CD4-positive, CD25-positive, alpha-beta regulatory T cell (primary cell): ENCODE data around the gene QPRT. TPM values are rescaled to one million over a fixed set of nuclear protein-coding genes. Genes with fewer than 3 reads are reported as not detected.
A peak's percentile ranks its signal among the peaks of the same experiment; 100 is the strongest.
"Not testable (repeated sequence)": the region's sequence is repeated elsewhere in the genome, so short reads cannot be mapped to it uniquely, and the experiment has no call there.

Experiments used
- ATAC-seq, 2 donors: fragments of 150-1000 bp; cut with Tn5 transposase; one replicate each; pipeline ENCODE4 v1.10.0; 2021; ENCODE audit warnings: low read depth in 2 of 2, moderate number of reproducible peaks in 2 of 2, moderate library complexity in 1 of 2
- DNase-seq, 3 donors: peaks; one replicate each; pipeline versions ENCODE4 v3.0.0 to v3.0.0-alpha.2; 2012 to 2022; ENCODE audit warnings: mixed read lengths in 1 of 3
- H3K27ac ChIP-seq: one replicate; pipeline ENCODE4 v1.7.0; 2013; ENCODE audit warnings: mild to moderate bottlenecking, low read length; ENCODE audit not compliant: insufficient read depth, poor library complexity, severe bottlenecking
- H3K27me3 ChIP-seq: one replicate; pipeline ENCODE4 v1.7.0; 2013; ENCODE audit warnings: low read length; ENCODE audit not compliant: control insufficient read depth, insufficient read depth
- H3K36me3 ChIP-seq: one replicate; pipeline ENCODE4 v1.7.0; 2013; ENCODE audit warnings: mild to moderate bottlenecking, low read length, moderate library complexity; ENCODE audit not compliant: control insufficient read depth, insufficient read depth
- H3K4me1 ChIP-seq: 2 replicates; pipeline ENCODE4 v1.7.0; 2013; ENCODE audit warnings: mild to moderate bottlenecking, low read length; ENCODE audit not compliant: insufficient read depth, control insufficient read depth, poor library complexity, severe bottlenecking
- H3K4me3 ChIP-seq: one replicate; pipeline ENCODE4 v1.7.0; 2013; ENCODE audit warnings: low read depth, mild to moderate bottlenecking, low read length, moderate library complexity
- H3K9me3 ChIP-seq, 2 experiments: 1 replicate in 1 of 2; 2 replicates in 1 of 2; pipeline ENCODE4 v1.7.0; 2013; ENCODE audit warnings: low read length in 2 of 2, mild to moderate bottlenecking in 1 of 2, moderate library complexity in 1 of 2; ENCODE audit not compliant: control insufficient read depth in 2 of 2
- H3K27ac Mint-ChIP-seq, 3 donors: one replicate each; pipeline ENCODE4 v1.8.0; 2020 to 2022; ENCODE audit warnings: mild to moderate bottlenecking in 3 of 3, mixed read lengths in 3 of 3, moderate library complexity in 2 of 3
- H3K27me3 Mint-ChIP-seq: one replicate; pipeline ENCODE4 v1.8.0; 2022; ENCODE audit warnings: mild to moderate bottlenecking, mixed read lengths
- H3K36me3 Mint-ChIP-seq: one replicate; pipeline ENCODE4 v1.8.0; 2020; ENCODE audit warnings: mixed read lengths
- H3K4me1 Mint-ChIP-seq, 4 donors: one replicate each; pipeline ENCODE4 v1.8.0; 2020 to 2022; ENCODE audit warnings: mixed read lengths in 4 of 4, mild to moderate bottlenecking in 1 of 4
- H3K4me3 Mint-ChIP-seq, 4 donors: one replicate each; pipeline ENCODE4 v1.8.0; 2020 to 2022; ENCODE audit warnings: mild to moderate bottlenecking in 4 of 4, mixed read lengths in 4 of 4, moderate library complexity in 3 of 4
- H3K9me3 Mint-ChIP-seq, 7 donors: one replicate each; pipeline ENCODE4 v1.8.0; 2020 to 2022; ENCODE audit warnings: mixed read lengths in 7 of 7, mild to moderate bottlenecking in 3 of 7, moderate library complexity in 2 of 7
- polyA plus RNA-seq, 4 donors: library from polyadenylated mRNA; unstranded; fragments of 300-500 nt; fragmentation: Illumina TruSeq; gene quantifications; one replicate each; pipeline ENCODE4 v1.2.3, GENCODE V29; 2021
- total RNA-seq: library from RNA; stranded (reverse); gene quantifications from one replicate; pipeline ENCODE4 v1.2.3, GENCODE V29; 2022

Gene QPRT
- total and polyA plus RNA-seq, 5 donors from 2014 or later: 0.53 to 2.4 (median 0.72) TPM

- H3K4me1 Mint-ChIP-seq: peaks cover 0 to 15% (median 7%) of the 10 kb centered on the region in 4 donors
- no peak overlapping the region for H3K4me3 ChIP-seq
- no peaks in the 10 kb centered on the region for H3K27me3 ChIP-seq
- H3K27me3 Mint-ChIP-seq: no peaks in the 10 kb centered on the region
- H3K4me3 Mint-ChIP-seq: no peak overlapping the region
- H3K27ac Mint-ChIP-seq: peak overlapping the region in 2 of 3 donors; percentile 69 to 74
- no peaks in the 10 kb centered on the region for H3K36me3 ChIP-seq
- H3K4me1 ChIP-seq: peaks cover 4% of the 10 kb centered on the region
- DNase-seq: no peak
- H3K27ac ChIP-seq: no peak overlapping the region
- H3K9me3 ChIP-seq: no peaks in the 10 kb centered on the region
- no peak for ATAC-seq
- H3K9me3 Mint-ChIP-seq: no peaks in the 10 kb centered on the region
- H3K36me3 Mint-ChIP-seq: no peaks in the 10 kb centered on the region
Measured at GRCh38 chr16:29687755-29688154, 8.8 kb downstream of the QPRT start.

- no peaks in the 10 kb centered on the region for H3K27me3 Mint-ChIP-seq
- DNase-seq (no peak), ATAC-seq (no peak)
- H3K27ac Mint-ChIP-seq: peak overlapping the region in 1 of 3 donors; percentile 74
- no peaks in the 10 kb centered on the region for H3K9me3 Mint-ChIP-seq
- no peaks in the 10 kb centered on the region for H3K27me3 ChIP-seq
- no peaks in the 10 kb centered on the region for H3K36me3 Mint-ChIP-seq
- no peak overlapping the region for H3K4me3 ChIP-seq
- no peaks in the 10 kb centered on the region for H3K9me3 ChIP-seq
- H3K4me1 Mint-ChIP-seq: peaks cover 0 to 15% (median 7%) of the 10 kb centered on the region in 4 donors
- peaks cover 4% of the 10 kb centered on the region for H3K4me1 ChIP-seq
- H3K4me3 Mint-ChIP-seq: no peak overlapping the region
- H3K27ac ChIP-seq: no peak overlapping the region
- no peaks in the 10 kb centered on the region for H3K36me3 ChIP-seq
Measured at GRCh38 chr16:29688172-29688571, 9.2 kb downstream of the QPRT start.

GRCh38 chr16:29689490-29690351 is 10.7 kb downstream of the QPRT start:
- peaks cover 0 to 15% (median 7%) of the 10 kb centered on the region in 4 donors for H3K4me1 Mint-ChIP-seq
- not testable (repeated sequence) for H3K36me3 ChIP-seq, H3K4me3 ChIP-seq, H3K36me3 Mint-ChIP-seq, H3K9me3 ChIP-seq, DNase-seq, H3K9me3 Mint-ChIP-seq, H3K4me3 Mint-ChIP-seq, H3K27ac ChIP-seq, H3K4me1 ChIP-seq, ATAC-seq, H3K27me3 ChIP-seq, H3K27me3 Mint-ChIP-seq
- peak overlapping the region in 1 of 3 donors; percentile 69 for H3K27ac Mint-ChIP-seq

GRCh38 chr16:29692606-29693005 is 13.6 kb downstream of the QPRT start:
- not testable (repeated sequence) for H3K36me3 Mint-ChIP-seq, H3K9me3 ChIP-seq, H3K27ac ChIP-seq, H3K36me3 ChIP-seq, H3K27me3 Mint-ChIP-seq, H3K27ac Mint-ChIP-seq, DNase-seq, H3K4me3 ChIP-seq, H3K4me1 Mint-ChIP-seq, H3K9me3 Mint-ChIP-seq, H3K4me3 Mint-ChIP-seq, ATAC-seq, H3K27me3 ChIP-seq, H3K4me1 ChIP-seq

GRCh38 chr16:29694384-29695195 is 15.6 kb downstream of the QPRT start:
- Mint-ChIP-seq H3K27ac (no peak overlapping the region), H3K4me1 (peaks cover 0 to 10% (median 5%) of the 10 kb centered on the region in 4 donors), H3K9me3 (no peaks in the 10 kb centered on the region), H3K27me3 (peaks cover 4% of the 10 kb centered on the region), H3K4me3 (no peak overlapping the region), H3K36me3 (no peaks in the 10 kb centered on the region)
- Histone ChIP-seq H3K27ac (no peak overlapping the region), H3K4me1 (peaks cover 4% of the 10 kb centered on the region), H3K4me3 (no peak overlapping the region), H3K9me3 (no peaks in the 10 kb centered on the region), H3K36me3 (no peaks in the 10 kb centered on the region), H3K27me3 (no peaks in the 10 kb centered on the region)
- ATAC-seq (no peak), DNase-seq (no peak)

GRCh38 chr16:29695675-29696074 is 16.7 kb downstream of the QPRT start:
- not testable (repeated sequence) for ATAC-seq, H3K4me1 ChIP-seq, H3K36me3 Mint-ChIP-seq, H3K9me3 ChIP-seq, DNase-seq, H3K27me3 ChIP-seq, H3K4me3 ChIP-seq, H3K27me3 Mint-ChIP-seq, H3K27ac Mint-ChIP-seq, H3K27ac ChIP-seq, H3K9me3 Mint-ChIP-seq, H3K36me3 ChIP-seq, H3K4me3 Mint-ChIP-seq
- H3K4me1 Mint-ChIP-seq: peaks cover 0 to 14% (median 8%) of the 10 kb centered on the region in 4 donors

- Mint-ChIP-seq H3K27ac (peak overlapping the region in 1 of 3 donors; percentile 38), H3K36me3 (no peaks in the 10 kb centered on the region), H3K9me3 (peaks cover 0 to 2% (median 0%) of the 10 kb centered on the region in 7 donors), H3K27me3 (peaks cover 4% of the 10 kb centered on the region), H3K4me1 (peaks cover 0 to 26% (median 15%) of the 10 kb centered on the region in 4 donors), H3K4me3 (no peak overlapping the region)
- Histone ChIP-seq H3K4me1 (peaks cover 15% of the 10 kb centered on the region), H3K27me3 (no peaks in the 10 kb centered on the region), H3K4me3 (no peak overlapping the region), H3K36me3 (no peaks in the 10 kb centered on the region), H3K9me3 (no peaks in the 10 kb centered on the region), H3K27ac (no peak overlapping the region)
- no peak for ATAC-seq
- no peak for DNase-seq
Measured at GRCh38 chr16:29696881-29697331, 17.9 kb downstream of the QPRT start.
